GM12878 (cell line): ENCODE measurements around the gene PPM1J. TPM values are rescaled to one million over a fixed set of nuclear protein-coding genes. Genes with fewer than 3 reads are reported as not detected.

Experiments used
- ATF3 ChIP-seq: IDR thresholded peaks from 2 replicates; pipeline ENCODE4 v1.6.1; 2011; ENCODE audit warnings: low read depth, mild to moderate bottlenecking, low read length, moderate library complexity, borderline replicate concordance; ENCODE audit errors: extremely low read depth
- CUX1 ChIP-seq: IDR thresholded peaks from 2 replicates; pipeline ENCODE4 v1.6.1; 2012; ENCODE audit warnings: improper control_type of control experiment, low read depth, low read length; ENCODE audit not compliant: insufficient replicate concordance
- EP300 ChIP-seq, 2 experiments: fragments of 150-350 bp in 1 of 2; IDR thresholded peaks; 2 replicates each; pipeline ENCODE4 v1.6.1; 2011 to 2012; ENCODE audit warnings: low read depth in 2 of 2, low read length in 2 of 2, borderline replicate concordance in 1 of 2, improper control_type of control experiment in 1 of 2, inconsistent platforms in 1 of 2; ENCODE audit not compliant: control insufficient read depth in 1 of 2
- FOXK2 ChIP-seq: fragments of 450-650 bp; IDR thresholded peaks from 2 replicates; pipeline ENCODE4 v1.6.1; 2017; ENCODE audit warnings: mild to moderate bottlenecking, moderate library complexity
- GATAD2B ChIP-seq: fragments of 450-650 bp; conservative IDR thresholded peaks from 2 replicates; pipeline ENCODE4 v1.6.1; 2017; ENCODE audit warnings: low read depth, mild to moderate bottlenecking, moderate library complexity
- IRF5 ChIP-seq: fragments of 450-650 bp; IDR thresholded peaks from 2 replicates; pipeline ENCODE4 v1.6.1; 2017; ENCODE audit warnings: borderline replicate concordance
- NBN ChIP-seq: fragments of 450-650 bp; IDR thresholded peaks from 2 replicates; pipeline ENCODE4 v1.6.1; 2016
- NFIC ChIP-seq: IDR thresholded peaks from 2 replicates; pipeline ENCODE4 v1.6.1; 2012; ENCODE audit warnings: low read depth, mild to moderate bottlenecking, inconsistent platforms, low read length, moderate library complexity
- RELA ChIP-seq: fragments of 450-650 bp; IDR thresholded peaks from 2 replicates; pipeline ENCODE4 v1.8.0; 2014; ENCODE audit warnings: borderline replicate concordance; ENCODE audit not compliant: partially characterized antibody
- RFX5 ChIP-seq: IDR thresholded peaks from 2 replicates; pipeline ENCODE4 v1.6.1; 2011; ENCODE audit warnings: low read depth, low read length, improper control_type of control experiment
- RUNX3 ChIP-seq: IDR thresholded peaks from 2 replicates; pipeline ENCODE4 v1.6.1; 2012; ENCODE audit warnings: low read length, inconsistent platforms
- SMAD5 ChIP-seq: IDR thresholded peaks from 2 replicates; pipeline ENCODE4 v1.6.1; 2016; ENCODE audit warnings: antibody characterized with exemption, low read depth
- SREBF1 ChIP-seq: IDR thresholded peaks from 2 replicates; pipeline ENCODE4 v1.6.1; 2012; ENCODE audit warnings: mild to moderate bottlenecking, low read length
- WRNIP1 ChIP-seq: IDR thresholded peaks from 2 replicates; pipeline ENCODE4 v1.6.1; 2011; ENCODE audit warnings: low read depth, low read length, improper control_type of control experiment, borderline replicate concordance
- YBX1 ChIP-seq: fragments of 450-650 bp; IDR thresholded peaks from 2 replicates; pipeline ENCODE4 v1.6.1; 2016; ENCODE audit warnings: antibody characterized with exemption
- ZBTB11 ChIP-seq: fragments of 450-650 bp; formaldehyde crosslinking; IDR thresholded peaks from 2 replicates; pipeline ENCODE4 v1.5.0; 2022; ENCODE audit warnings: mild to moderate bottlenecking, missing genetic modification characterization
- ZNF622 ChIP-seq: fragments of 450-650 bp; IDR thresholded peaks from 2 replicates; pipeline ENCODE4 v1.6.1; 2017; ENCODE audit warnings: mild to moderate bottlenecking, inconsistent platforms
- ZSCAN29 ChIP-seq: fragments of 450-650 bp; IDR thresholded peaks from 2 replicates; pipeline ENCODE4 v1.6.1; 2017; ENCODE audit warnings: mild to moderate bottlenecking, moderate library complexity
- polyA plus RNA-seq, 11 experiments: library from polyadenylated mRNA; depleted of rRNA in 4 of 11; unstranded in 6 of 11; stranded (reverse) in 5 of 11; fragments of >200 nt; fragmentation: Nextera tagmentation in 4 of 11; fragmentation: Illumina TruSeq in 1 of 11; extraction: Ambion mirVana in 4 of 11; extraction: Trizol in 1 of 11; gene quantifications; 1 replicate in 1 of 11; 2 replicates in 10 of 11; pipeline versions ENCODE4 v1.2.1 to v1.2.3, GENCODE V29; 2011 to 2016; ENCODE audit warnings: inconsistent platforms in 2 of 11, missing spikeins in 2 of 11, low read depth in 1 of 11
- total RNA-seq, 4 experiments: library from RNA; depleted of rRNA in 3 of 4; stranded (reverse); fragments of >200 nt in 3 of 4; fragmentation: Illumina TruSeq in 1 of 4; extraction: Trizol in 1 of 4; gene quantifications; 2 replicates each; pipeline versions ENCODE4 v1.2.1 to v1.2.3, GENCODE V29; 2013 to 2021

The PPM1J gene
- total and polyA plus RNA-seq, 10 of the 15 experiments (the other 5 are each of a cell fraction or from before 2014, with no cell fraction given): 0.07 to 1.8 (median 0.59) TPM; not detected in 1

- TF ChIP-seq CUX1 (no peak), NBN (0 out of 2 replicates have a peak, but pooled peaks have one; percentile 24), ZNF622 (no peak), IRF5 (no peak), RELA (no peak), ZSCAN29 (no peak), YBX1 (no peak), EP300 (IDR thresholded peaks at IDR 0.05; ENCODE audit: borderline replicate concordance in 1 of 2, control insufficient read depth in 1 of 2, low read depth in 2 of 2, low read length in 2 of 2) (0 out of 4 replicates have a peak, but pooled peaks of 1 of the 2 experiments have one; percentile 42), NFIC (no peak), SMAD5 (no peak), ATF3 (no peak), ZBTB11 (no peak), FOXK2 (no peak), RFX5 (no peak), GATAD2B (peak; percentile 42; the same call in 1 of the 2 replicates), SREBF1 (no peak), WRNIP1 (no peak), RUNX3 (0 out of 2 replicates have a peak, but pooled peaks have one; percentile 52)
These were observed 1.4 kb downstream of the PPM1J start (continued) for GRCh38 chr1:112713466-112714312.
